HG02678 (cell line): ENCODE results near the gene FLT1.

Source experiments
- ATAC-seq: cut with Tn5 transposase; IDR thresholded peaks from one replicate; pipeline ENCODE4 v1.9.1; 2021; ENCODE audit warnings: mild to moderate bottlenecking, moderate library complexity; ENCODE audit not compliant: unreplicated experiment

The FLT1 gene

GRCh38 chr13:28490061-28490460 is 4.9 kb downstream of the FLT1 start:
- no peak for ATAC-seq

- no peak for ATAC-seq
These were observed 5.4 kb downstream of the FLT1 start for GRCh38 chr13:28489524-28489931.

DNA sequence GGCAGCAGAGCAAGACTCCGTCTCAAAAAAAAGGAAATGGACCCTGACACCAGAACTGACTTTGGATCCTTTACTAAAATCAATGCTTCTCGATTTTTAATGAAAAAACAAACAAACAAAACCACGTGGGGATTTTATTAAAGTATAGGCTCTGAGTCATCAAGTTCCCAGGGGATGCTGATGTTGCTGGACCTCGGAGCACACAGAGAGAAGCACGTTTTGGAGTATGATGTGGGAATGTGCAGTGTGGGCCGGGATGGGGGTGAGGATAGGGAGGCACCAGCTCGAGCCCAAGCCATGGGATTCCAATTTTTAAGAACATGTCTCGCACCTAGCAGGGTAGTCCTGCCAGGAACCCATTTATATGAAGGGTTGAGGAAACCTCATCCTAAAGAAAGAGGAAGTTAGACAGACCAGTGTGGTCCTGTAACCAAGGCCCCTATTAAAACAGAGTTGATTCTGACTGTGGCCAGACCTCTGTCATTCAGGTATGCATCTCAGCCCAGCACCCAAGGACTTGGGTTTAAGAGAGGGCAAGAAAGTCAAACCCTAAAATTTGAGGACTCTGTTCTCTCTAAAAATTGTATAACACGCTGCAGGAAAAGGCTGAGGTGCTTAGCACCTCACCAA is 6.4 kb downstream of the FLT1 start:
- ATAC-seq = no peak

- ATAC-seq = no peak
These were observed 8.9 kb downstream of the FLT1 start for GRCh38 chr13:28485996-28486543.

GRCh38 chr13:28485551-28485950 is 9.4 kb downstream of the FLT1 start:
- ATAC-seq = no peak

DNA sequence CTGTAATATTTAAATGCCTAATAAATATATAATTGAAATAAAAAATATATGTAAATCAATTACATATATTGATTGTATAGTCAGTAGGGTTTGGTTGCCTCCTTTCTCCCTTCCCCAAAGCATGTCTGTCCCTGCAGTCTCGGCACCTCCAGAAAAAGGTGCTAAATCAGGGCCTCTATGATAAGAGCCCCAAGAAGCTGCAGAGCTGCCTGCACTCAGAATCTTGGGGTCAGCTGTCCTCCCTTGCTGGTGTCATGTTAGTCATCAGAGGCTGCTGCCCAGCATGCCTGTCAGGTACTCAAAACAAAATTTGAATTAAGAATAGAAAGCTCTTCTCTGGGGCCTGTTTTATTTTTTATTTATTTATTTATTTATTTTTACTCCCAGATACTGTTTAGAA is 9.8 kb downstream of the FLT1 start:
- no peak for ATAC-seq

DNA sequence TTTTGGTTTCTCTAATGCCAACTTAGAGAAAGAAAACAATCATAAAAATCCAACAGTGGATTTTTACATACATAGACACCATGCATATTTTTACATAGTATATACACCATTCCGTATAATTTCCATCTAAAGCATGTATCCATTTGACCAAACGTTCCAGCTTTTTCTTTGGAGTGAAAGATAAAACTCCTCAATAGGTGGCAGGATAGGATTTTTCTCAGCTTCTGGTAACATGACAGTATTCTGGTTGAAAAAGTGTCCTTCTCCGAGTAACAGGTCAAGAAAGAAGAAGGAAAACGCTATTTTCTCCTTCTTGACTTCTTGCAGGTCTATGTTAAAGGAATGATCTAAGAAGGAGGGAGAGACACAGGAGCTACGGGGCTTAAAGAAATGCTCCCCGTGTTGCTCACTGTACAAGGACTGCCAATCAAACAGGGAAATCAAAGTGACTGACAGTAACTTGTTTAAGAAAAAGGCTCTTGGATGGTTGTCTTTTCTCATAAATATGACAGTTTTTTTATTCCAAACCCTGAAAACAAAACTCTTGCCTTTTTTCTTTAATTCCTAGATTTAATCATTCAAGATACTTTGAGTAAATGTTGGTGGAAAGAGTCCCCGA is 11.5 kb downstream of the FLT1 start:
- ATAC-seq = no peak

DNA sequence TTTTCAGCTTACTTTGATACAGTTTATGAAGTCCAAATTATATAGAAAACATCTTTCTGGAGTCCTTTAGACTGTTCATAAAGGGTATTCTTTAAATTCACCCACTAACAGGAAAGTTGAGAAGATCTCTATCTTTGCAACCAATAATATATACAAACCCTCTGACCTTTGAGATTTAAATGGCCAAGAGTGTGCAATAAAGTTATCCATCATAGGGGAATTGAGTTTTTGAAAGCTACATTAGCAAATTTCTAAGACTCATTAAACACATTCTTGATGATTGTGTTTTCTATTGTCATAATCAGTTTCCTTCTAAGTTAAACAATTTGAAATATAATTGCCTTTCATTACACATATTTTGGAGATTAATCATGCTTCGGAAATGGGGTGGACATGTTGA is 15.9 kb downstream of the FLT1 start:
- no peak for ATAC-seq

GRCh38 chr13:28478127-28478526 is 16.8 kb downstream of the FLT1 start:
- ATAC-seq = no peak

GRCh38 chr13:28477709-28477973 is 17.3 kb downstream of the FLT1 start:
- ATAC-seq = no peak

DNA sequence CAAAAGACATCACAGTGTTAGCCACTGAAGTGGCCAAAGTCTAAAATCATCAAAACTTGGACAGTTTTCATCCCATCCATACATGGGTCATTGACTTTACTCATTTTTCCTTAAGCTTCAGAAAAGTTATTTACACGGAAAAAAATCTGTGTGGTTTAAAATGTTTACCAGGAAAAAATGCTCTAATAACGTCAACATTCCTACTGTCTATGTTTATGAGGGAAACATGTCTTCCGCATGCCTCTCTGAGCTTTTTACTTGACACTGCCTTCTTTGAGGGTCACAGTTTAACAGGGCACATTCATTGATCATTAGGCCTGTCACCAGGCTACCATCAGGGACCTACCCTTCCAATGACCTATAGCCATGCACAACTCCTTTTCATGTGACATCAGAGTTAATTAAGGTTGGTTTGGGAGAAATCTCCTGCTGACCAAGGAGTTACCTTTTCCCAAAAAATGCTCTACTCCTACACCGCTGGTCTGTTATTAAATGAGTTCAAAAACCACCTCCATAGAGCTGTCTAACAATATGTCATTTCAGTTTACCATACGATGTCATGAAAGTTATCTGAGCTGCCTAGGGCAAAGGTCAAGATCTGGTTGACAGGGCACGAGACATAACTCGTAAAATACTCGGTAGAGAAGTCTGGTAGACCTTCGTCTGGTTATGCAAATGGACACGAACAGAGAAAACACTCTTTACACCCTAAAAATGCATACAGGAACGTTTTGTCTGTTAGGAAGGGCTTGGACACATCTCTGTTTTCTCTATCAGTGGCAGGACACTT is 17.8 kb downstream of the FLT1 start:
- no peak for ATAC-seq

- ATAC-seq = no peak
These were observed 18.8 kb downstream of the FLT1 start for GRCh38 chr13:28475916-28476725.

GRCh38 chr13:28474491-28475134 is 20.3 kb downstream of the FLT1 start:
- ATAC-seq = no peak

- ATAC-seq = no peak
These were observed 21.9 kb downstream of the FLT1 start for GRCh38 chr13:28473044-28473443.

- ATAC-seq = no peak
These were observed 23.5 kb downstream of the FLT1 start for GRCh38 chr13:28471421-28471820.

GRCh38 chr13:28470296-28470695 is 24.6 kb downstream of the FLT1 start:
- no peak for ATAC-seq

DNA sequence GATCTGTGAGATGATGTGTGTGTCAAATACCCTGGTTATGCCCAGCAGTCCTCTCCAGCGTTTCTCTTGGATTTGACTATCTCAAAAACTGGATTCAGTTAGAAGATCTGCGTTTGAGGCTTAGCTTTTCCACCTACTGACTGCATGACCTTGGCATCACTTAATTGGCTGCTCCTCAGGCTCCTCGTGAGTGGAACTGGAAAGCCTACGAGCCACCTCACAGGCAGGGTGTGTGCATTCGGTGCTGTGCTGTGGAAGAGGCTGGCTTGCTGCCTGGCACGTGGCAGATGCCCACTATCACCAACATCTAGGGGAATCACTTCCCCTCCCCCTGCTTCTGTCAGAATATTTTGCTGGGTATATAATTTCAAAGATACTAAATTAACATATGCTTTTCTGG is 25.6 kb downstream of the FLT1 start:
- no peak for ATAC-seq

- no peak for ATAC-seq
These were observed 26.7 kb downstream of the FLT1 start for GRCh38 chr13:28468023-28468915.

GRCh38 chr13:28467034-28467433 is 27.9 kb downstream of the FLT1 start:
- no peak for ATAC-seq

DNA sequence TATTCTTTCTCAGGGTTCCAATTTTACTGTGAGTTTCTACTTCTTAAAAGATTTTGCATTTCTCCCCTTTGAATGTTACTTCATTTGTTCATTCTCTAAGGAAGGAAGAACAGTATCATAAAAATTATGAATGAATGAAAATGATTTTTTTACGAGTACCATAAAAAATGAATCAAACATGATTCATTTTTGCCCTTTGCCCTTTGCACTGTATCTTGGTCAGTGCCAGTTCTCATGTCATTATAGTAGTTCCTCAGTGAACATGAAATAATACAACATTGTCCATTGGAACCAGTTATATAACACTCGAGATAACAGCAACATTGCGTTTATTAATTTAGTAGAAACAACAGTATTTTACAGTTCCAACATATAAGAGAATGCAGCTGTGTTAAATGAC is 28.8 kb downstream of the FLT1 start:
- no peak for ATAC-seq
